Skin epidermis (tissue), 12 donors: ENCODE measurements around the gene LIME1.

Source experiments
- H3K27ac ChIP-seq, 21 experiments: fragments of 200-600 bp; sonication (generic) in 11 of 21; one replicate each; pipeline ENCODE4 v1.5.0; 2020; ENCODE audit warnings: mild to moderate bottlenecking in 3 of 21, inconsistent platforms in 2 of 21, moderate library complexity in 2 of 21
- H3K4me3 ChIP-seq, 7 experiments: fragments of 200-600 bp; sonication (generic) in 2 of 7; one replicate each; pipeline ENCODE4 v1.5.0; 2020; ENCODE audit warnings: inconsistent platforms in 2 of 7, mild to moderate bottlenecking in 2 of 7, moderate library complexity in 1 of 7

Gene LIME1

DNA sequence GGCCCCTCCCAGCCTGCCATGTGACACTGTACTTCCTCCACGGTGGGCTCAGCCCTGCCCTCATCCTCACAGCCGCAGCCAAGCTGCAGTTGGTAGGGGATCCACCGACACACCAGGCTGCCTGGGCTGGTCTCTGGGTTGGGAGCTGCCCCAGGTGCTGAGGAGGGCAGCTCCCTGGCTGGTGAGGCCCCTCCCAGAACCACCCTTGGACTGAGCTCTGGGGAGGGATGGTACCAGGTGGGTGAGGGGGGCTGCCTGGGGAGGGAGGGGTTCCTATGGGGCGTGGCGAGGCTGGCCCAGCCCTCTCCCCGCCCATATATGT, 40.2 kb upstream of the LIME1 start:
- Histone ChIP-seq H3K4me3 (peak overlapping the region in 6 of 7 experiments; percentile 14 to 47 (median 36)), H3K27ac (peak overlapping the region in 18 of 21 experiments; percentile 31 to 96 (median 82))

- Histone ChIP-seq H3K27ac (peak within 1 kb of the TSS in 20 of 21 experiments; percentile 2 to 96 (median 79)), H3K4me3 (peak within 1 kb of the TSS; percentile 14 to 47 (median 31))
Observed at GRCh38 chr20:63696628-63697356, 39.7 kb upstream of the LIME1 start, which contains the start of gene TNFRSF6B. TNFRSF6B (plus strand) TSS chr20:63696652; CDS start chr20:63696768, 116 bp downstream.

GRCh38 chr20:63697357-63697867, 39.1 kb upstream of the LIME1 start:
- H3K4me3 ChIP-seq, result peak overlapping the region; percentile 14 to 47 (median 31)
- H3K27ac ChIP-seq, result peak overlapping the region in 18 of 21 experiments; percentile 2 to 96 (median 82)

GRCh38 chr20:63697868-63698545, 38.5 kb upstream of the LIME1 start:
- peak overlapping the region in 19 of 21 experiments; percentile 54 to 96 (median 87) for H3K27ac ChIP-seq
- H3K4me3 ChIP-seq, result peak overlapping the region in 4 of 7 experiments; percentile 5 to 47 (median 31)

GRCh38 chr20:63698739-63699465, 37.6 kb upstream of the LIME1 start:
- Histone ChIP-seq H3K27ac (peak overlapping the region in 20 of 21 experiments; percentile 26 to 96 (median 86)), H3K4me3 (peak overlapping the region in 3 of 7 experiments; percentile 17 to 47 (median 45))

DNA sequence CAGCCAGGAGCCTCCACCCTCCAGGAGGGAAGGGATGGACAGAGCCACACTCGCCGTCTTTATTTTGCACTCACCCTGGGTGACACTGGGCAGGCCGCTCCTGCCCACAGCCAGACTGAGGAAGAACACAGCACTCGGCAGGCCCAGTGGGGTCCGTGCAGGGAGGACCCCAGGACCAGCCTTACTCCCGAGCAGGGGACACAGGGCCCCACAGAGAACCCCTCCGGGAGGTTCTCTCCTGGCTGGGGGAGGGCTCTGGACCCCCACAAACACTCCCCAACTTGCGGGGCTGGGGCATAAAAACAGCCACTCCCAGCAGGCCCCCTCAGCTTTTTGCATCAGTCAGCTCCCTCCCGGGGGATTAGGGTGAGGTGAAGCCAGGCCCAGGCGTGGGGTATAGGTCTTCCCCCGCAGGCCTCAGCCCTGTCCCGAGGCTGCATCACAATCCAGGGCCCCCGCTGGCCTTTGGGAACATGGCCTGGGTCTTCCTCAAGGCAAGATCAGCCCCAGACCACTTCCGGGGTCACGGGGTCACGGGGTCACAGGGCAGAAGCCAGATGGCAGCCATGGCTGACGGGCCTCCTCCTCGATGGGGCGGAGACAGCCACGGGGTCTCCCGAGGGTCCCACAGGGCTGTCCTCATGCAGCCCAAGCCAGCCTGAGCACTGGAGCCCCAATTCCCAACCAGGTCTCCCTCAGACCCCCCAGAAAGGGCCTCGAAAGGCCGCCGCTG, 36.8 kb upstream of the LIME1 start:
- H3K27ac ChIP-seq, result peak overlapping the region in 20 of 21 experiments; percentile 26 to 96 (median 86)
- no peak overlapping the region for H3K4me3 ChIP-seq

GRCh38 chr20:63700199-63701050, 36.0 kb upstream of the LIME1 start:
- Histone ChIP-seq H3K27ac (peak overlapping the region in 20 of 21 experiments; percentile 26 to 96 (median 86)), H3K4me3 (no peak overlapping the region)

DNA sequence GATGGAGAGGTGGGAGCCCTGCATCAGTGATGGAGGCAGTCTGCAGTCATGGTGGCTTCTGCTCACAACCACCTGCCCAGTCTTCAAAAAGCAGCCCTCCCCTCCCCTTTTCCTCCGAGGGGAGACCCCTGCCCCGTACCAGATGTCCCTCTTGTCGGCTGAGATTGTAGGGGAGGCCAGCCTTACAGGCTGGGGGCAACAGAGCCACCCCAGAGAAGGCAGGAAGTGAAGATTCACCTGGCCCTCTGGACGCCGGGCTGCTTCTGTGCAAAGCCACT, 35.5 kb upstream of the LIME1 start:
- no peak overlapping the region for H3K4me3 ChIP-seq
- peak overlapping the region in 10 of 21 experiments; percentile 6 to 96 (median 84) for H3K27ac ChIP-seq

GRCh38 chr20:63701329-63702035, 35.0 kb upstream of the LIME1 start:
- Histone ChIP-seq H3K27ac (peak overlapping the region in 10 of 21 experiments; percentile 6 to 96 (median 84)), H3K4me3 (no peak overlapping the region)

- H3K4me3 ChIP-seq, result no peak overlapping the region
- H3K27ac ChIP-seq, result peak overlapping the region in 2 of 21 experiments; percentile 24 to 96
Observed at GRCh38 chr20:63702036-63702665, 34.3 kb upstream of the LIME1 start.

- no peak overlapping the region for H3K4me3 ChIP-seq
- peak overlapping the region in 1 of 21 experiments; percentile 20 for H3K27ac ChIP-seq
Observed at GRCh38 chr20:63702751-63703470, 33.6 kb upstream of the LIME1 start.

DNA sequence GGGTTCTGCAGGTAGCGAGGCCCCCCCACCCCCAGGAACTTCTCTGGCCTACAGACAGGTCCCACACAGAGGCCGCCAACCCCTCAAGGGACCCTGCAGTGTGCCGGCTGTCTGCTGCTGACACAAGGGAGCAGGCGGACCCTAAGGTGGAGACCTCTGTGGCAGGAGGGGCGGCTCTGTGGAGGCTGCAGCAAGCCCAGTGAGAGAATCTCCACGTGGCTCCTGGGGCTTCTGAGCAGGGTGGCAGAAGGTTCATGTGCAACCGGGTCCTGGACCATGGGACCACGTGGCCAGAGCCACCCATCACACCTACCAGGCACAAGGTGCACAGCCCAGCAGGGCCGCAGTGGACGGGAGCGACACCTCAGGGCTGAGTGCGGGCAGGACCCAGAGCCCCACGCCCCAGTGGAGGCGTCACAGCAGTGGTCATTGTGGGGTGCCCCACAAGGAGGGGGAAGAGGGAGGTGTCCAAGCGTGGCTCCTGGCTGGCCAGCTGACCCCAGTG, 32.9 kb upstream of the LIME1 start:
- Histone ChIP-seq H3K4me3 (no peak overlapping the region), H3K27ac (no peak overlapping the region)

- peak overlapping the region in 1 of 21 experiments; percentile 14 for H3K27ac ChIP-seq
- no peak overlapping the region for H3K4me3 ChIP-seq
Observed at GRCh38 chr20:63703976-63704748, 32.3 kb upstream of the LIME1 start.

- no peak overlapping the region for H3K4me3 ChIP-seq
- peak overlapping the region in 1 of 21 experiments; percentile 14 for H3K27ac ChIP-seq
Observed at GRCh38 chr20:63704749-63705117, 31.7 kb upstream of the LIME1 start.

DNA sequence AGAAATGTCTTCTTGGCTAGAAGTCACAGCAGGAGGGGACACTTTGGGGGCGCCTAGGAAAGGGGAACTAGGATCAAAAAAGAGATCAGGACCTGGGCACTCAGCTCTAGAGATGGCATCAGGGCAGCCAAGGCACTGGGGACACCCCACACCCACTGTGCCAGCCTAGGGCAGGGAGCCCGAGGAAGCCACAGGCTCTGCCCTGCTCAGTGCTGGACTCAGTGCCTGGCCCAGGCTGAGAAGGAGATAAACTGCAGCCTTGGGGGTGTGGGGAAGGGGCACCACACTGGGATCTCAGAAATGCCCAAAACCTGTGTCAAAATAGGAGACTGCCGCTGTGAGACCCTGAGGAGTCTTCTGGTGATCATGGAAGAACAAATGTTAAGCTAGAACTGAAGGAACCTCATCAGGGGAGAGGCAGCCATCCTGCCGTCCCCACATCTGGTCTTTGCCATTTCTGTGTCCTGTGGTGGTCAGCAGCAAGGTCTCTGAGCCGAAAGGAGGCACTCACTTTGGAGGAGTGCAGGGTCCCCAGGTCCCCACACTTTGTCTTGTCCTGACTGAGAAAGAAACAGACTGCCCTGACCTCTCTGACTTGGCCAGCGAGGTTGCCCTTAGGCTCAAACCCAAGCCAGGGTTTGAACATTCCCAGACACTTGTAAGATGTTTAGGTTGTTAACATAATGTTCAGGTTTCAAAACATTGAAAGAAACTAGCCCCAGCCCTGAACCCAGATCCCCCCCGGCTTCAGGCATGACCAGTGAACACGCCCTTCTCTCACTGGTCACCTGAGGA, 31.0 kb upstream of the LIME1 start:
- Histone ChIP-seq H3K27ac (peak overlapping the region in 4 of 21 experiments; percentile 93 to 97 (median 96)), H3K4me3 (no peak overlapping the region)
